ENCODE data around the gene MTA1.

Gene MTA1

GRCh38 chr14:105465209-105466031 is 45.8 kb downstream of the MTA1 start:
- DNase-seq (ENCODE audit: low spot score) = no peak

DNA sequence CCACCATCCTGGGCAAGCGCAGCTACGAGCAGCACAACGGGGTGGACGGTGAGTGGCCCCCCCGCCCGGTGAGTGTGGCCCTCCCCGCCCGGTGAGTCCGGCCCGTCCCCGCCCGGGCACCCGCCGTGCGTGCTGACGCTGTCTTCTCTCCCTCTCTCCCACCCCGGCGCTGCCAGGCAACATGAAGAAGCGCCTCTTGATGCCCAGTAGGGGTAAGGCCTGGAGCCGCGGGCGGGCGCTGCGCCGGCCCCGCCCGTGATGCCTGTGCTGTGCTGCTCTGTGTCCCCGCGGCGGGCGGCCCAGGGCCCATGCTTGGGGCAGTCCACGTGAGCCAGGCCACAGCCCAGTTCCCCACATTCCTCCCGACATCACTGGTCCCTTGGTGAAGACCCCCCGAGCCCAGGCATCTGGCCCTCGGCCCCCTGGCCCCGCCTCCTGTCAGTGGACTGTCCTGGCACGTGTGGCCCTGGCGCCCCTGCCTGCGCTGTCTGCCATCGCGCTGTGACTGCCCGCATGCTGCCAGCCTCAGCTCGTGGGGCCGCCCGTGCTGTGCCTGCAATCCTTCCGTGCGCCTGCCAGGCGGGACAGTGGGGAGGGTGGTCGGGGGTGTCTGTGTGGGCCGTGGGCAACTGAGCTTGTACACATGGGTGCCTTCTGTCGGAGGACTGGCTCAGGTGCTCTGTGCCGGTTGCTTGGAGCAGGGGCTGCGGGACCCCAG is 47.1 kb downstream of the MTA1 start:
- DNase-seq (ENCODE audit: low spot score) = no peak

GRCh38 chr14:105467249-105467941 is 47.8 kb downstream of the MTA1 start:
- DNase-seq (ENCODE audit: low spot score) = no peak

GRCh38 chr14:105467942-105468471 is 48.4 kb downstream of the MTA1 start:
- no peak for DNase-seq (ENCODE audit: low spot score)

GRCh38 chr14:105468621-105469241 is 49.1 kb downstream of the MTA1 start:
- no peak for DNase-seq (ENCODE audit: low spot score)

DNA sequence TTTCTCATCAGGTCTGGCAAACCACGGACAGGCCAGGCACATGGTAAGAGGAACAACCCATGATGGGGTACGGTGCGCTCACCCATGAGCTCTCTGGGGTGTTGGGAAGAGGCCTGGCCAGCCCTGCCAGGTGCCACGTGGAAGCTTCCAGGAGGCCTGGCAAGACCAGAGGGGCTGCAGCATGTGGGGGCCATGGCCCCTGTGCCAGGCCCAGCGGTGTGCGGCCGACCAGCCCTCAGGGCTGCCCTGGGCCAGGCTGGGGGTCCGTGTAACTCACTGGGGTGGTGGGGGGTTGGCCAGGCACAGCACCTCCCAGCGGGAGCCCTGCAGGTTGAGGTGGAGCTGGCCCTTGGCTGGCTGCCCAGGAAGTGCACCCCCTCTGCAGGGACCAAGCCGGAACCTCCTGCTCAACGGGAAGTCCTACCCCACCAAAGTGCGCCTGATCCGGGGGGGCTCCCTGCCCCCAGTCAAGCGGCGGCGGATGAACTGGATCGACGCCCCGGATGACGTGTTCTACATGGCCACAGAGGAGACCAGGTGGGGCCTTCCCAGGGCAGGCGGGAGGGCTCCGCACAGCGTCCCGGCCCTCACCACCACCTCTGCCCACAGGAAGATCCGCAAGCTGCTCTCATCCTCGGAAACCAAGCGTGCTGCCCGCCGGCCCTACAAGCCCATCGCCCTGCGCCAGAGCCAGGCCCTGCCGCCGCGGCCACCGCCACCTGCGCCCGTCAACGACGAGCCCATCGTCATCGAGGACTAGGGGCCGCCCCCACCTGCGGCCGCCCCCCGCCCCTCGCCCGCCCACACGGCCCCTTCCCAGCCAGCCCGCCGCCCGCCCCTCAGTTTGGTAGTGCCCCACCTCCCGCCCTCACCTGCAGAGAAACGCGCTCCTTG is 50.1 kb downstream of the MTA1 start:
- DNase-seq (ENCODE audit: low spot score) = no peak

DNA sequence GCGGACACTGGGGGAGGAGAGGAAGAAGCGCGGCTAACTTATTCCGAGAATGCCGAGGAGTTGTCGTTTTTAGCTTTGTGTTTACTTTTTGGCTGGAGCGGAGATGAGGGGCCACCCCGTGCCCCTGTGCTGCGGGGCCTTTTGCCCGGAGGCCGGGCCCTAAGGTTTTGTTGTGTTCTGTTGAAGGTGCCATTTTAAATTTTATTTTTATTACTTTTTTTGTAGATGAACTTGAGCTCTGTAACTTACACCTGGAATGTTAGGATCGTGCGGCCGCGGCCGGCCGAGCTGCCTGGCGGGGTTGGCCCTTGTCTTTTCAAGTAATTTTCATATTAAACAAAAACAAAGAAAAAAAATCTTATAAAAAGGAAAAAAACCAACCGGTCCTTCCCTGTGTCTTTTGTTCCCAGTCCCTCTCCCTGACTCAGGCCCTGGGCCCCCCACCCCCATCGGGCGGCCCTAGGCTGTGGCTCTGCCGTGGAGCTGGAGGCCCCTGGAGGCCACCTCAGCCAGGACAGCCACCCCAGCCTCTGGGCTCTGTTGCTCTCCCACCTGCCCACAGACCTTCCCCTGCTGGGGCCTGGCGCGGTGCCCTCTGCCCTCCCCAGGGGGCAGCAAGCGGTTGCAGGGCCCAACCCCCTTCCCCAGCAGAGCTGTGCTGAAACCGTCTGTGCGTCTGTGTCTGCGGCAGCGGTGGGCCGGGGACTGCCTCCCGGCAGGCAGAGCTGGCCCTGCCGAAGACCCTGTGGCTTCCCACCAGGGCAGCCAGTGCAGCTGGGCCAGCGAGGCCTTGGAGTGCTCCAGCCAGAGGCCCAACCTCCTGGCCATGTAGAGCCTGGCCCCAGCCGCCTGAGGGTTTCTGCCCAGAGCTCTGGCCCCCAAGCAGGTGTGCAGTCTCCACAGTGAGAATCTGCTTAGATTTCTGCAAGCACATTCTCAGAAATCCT is 51.0 kb downstream of the MTA1 start:
- DNase-seq (ENCODE audit: low spot score) = no peak

DNA sequence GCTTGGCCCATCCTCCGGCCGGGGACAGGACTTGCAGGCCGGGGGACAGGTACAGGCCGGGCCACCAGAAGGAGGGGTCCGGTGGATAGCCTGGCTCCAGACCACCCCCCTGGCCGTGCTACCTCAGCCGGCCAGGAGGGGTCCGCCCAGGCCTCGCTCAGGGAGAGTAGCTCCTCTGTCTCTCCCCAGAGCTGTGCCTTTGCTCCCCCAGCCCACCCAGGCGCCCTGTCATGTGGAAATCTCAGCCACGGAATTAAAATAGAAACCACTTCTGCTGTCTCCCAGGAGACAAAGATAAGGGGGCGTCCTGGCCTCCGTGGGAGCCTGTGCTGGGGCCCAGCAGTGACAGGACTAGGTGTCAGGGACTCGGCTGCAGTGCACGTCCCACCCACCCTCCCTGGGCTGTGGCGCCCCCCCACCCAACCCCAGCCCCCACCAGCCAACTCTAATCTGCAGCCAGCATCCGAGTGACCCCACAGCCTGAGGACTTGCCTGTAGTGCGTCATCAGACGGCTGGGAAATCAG is 51.7 kb downstream of the MTA1 start:
- DNase-seq (ENCODE audit: low spot score) = no peak

DNA sequence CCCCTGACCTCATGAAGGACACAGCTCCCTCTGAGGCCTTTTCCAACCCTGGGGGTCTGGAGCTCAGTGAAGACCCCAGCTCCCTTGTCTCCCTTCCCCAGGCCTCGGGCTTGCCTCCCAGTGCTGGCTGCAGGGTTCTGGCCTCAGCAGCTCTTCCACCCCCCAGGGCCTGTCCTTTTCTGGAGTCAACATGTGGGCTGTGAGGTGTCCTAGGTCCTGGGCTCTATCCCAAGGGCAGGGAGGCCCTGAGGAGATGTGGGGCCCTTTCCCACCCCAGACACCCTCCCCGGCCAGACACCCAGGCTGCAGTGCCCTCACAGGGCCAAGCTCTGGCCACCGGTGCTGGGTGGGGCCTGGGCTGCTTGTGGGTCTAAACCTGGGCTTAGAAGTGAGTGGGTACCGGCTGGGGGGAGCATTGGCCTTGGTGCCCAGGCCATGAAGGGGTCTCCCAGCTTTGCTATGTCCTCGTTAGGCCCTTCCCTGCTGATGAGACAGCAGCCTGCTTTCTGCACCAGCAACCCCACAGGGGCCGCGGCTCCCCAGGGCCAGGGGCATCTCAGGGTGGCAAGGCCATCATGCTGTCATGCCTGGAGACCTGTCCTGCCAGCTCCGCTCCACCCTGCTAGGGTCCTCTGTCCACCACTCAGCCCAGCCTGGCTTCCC is 52.3 kb downstream of the MTA1 start:
- DNase-seq (ENCODE audit: low spot score) = no peak

- no peak for DNase-seq (ENCODE audit: low spot score)
These were observed 52.9 kb downstream of the MTA1 start for GRCh38 chr14:105472486-105472991.

DNA sequence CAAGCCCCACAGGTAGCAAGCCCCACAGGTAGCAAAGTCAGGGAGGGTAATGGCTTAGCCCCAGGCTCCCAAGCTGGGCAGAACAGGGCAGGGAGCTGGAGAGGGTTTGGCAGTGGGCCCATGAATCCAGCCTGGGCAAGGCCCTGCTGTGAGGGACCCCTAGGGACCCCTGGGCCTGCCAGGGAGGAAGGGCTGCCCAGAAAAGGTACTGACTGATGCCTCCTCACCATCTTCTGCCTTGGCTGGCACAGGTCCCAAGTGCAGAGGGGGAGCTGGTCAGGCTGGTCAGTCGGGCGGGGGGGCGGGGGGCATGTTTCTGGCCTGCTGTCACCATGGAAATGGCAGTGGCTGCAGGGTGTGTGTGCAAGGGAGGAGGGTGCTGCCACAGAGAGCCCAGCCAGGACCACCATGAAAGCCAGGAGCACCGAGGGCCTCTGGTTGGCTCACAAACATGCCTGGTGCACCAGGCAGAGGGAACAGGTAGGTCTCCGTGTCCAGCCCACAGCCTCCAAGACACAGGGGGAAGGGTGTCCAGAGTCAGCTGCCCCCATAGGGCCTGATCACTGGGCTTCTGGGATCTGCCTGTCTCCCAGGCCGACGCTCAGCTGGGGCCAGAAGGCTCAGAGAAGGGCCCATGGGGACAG is 53.5 kb downstream of the MTA1 start:
- DNase-seq (ENCODE audit: low spot score) = no peak

DNA sequence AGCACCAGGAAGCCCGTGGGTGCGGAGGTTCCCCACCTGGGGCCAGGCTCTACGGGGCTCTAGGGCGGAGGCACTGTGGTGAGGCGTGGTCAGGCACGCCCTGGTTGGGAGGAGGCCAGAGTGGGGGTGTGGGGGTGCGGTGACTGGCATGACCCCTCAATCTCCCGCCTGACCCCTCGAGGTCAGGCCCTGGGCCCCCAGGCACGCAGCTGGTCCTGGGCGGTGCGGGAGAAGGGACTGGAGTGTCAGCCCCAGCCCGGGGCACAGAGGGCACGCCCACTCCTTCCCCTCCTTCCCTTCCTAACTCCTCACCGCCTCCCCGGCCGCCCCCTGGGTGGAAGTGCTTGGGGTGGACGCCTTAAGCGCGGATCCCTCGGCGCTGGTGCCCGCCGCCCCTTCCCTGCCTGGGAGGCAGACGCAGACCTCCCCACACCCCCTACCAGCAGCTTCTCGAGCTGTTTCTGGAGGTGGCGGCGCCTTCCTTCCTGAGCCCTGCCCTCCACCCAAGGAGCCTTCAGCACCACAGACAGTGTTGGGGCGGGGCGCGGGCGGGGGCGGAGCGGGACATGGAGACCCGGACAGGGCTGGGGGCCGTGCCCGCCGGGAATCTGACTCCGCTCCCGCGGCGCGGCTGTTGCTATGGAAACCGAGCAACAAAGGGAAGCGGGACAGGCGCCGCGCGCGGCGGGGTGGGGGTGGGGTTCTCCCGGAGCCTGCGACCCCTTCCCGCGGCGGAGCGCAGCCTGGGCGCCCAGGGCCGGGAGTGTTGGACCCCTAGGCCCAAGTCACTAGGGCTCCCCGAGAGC is 54.3 kb downstream of the MTA1 start:
- peak; percentile 71 for DNase-seq (ENCODE audit: low spot score)

- DNase-seq (ENCODE audit: low spot score) = no peak
These were observed 55.0 kb downstream of the MTA1 start, which contains the start of gene CRIP2 for GRCh38 chr14:105474483-105475268. CRIP2 (plus strand) TSS chr14:105474821; CDS start chr14:105474863, 42 bp downstream.

GRCh38 chr14:105475269-105476096 is 55.9 kb downstream of the MTA1 start:
- DNase-seq (ENCODE audit: low spot score) = no peak

DNA sequence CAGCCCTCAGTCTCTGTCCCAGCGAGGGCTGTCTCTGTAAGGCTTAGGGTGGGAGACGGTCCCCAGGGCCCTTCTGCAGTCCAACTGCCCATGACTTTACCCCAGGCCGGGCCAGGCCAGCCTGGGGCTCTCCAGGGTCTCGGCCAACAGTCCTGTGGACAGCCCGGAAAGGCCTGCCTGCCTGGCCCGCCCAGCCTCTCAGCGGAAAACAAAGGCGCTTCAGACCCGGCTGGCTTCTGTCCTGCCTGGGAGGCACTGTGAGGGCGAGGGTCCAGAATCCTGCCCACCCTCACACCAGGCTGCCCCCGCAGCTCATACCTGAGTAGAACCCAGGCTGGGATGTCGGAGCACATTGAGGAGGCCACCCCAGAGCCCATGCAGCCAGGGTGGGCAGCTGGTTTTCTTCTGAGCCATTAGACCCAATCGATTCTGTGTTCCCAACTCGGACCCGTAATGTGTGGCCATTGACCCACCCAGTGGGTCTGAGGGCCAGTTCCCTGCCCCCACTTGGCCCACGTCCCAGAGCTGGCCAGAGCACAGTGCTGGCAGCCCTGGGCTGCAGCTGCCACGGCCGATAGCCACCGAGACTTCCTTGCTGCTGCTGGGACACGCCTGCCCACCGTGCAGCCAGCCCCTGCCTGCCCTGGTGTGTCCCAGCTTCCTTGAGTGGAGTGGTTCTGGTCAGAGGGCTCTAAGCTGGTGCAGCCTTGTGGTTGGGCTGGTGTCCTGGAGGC is 56.6 kb downstream of the MTA1 start:
- DNase-seq (ENCODE audit: low spot score) = no peak

All from CD4-positive, alpha-beta T cell treated with Interleukin-6 at 100 ng/mL for 8 hours (primary cell).